GM12891 (cell line): Measurements from ENCODE around the gene SMYD3.

Source experiments
- PAX5 ChIP-seq: IDR thresholded peaks from 2 replicates; pipeline ENCODE4 v1.6.1; 2011; ENCODE audit warnings: low read length, moderate library complexity, mild to moderate bottlenecking; ENCODE audit not compliant: insufficient read depth, severe bottlenecking
- POLR2A ChIP-seq: IDR thresholded peaks from 2 replicates; pipeline ENCODE4 v1.6.1; 2011; ENCODE audit warnings: low read depth, low read length, control low read depth
- POLR2AphosphoS5 ChIP-seq: IDR thresholded peaks from 2 replicates; pipeline ENCODE4 v1.6.1; 2011; ENCODE audit warnings: low read depth, low read length, control low read depth
- POU2F2 ChIP-seq: IDR thresholded peaks from 2 replicates; pipeline ENCODE4 v1.6.1; 2011; ENCODE audit warnings: low read depth, mild to moderate bottlenecking, control low read depth, low read length, moderate library complexity
- SPI1 ChIP-seq: IDR thresholded peaks from 2 replicates; pipeline ENCODE4 v1.6.1; 2011; ENCODE audit warnings: low read depth, low read length, control low read depth
- TAF1 ChIP-seq: IDR thresholded peaks from 2 replicates; pipeline ENCODE4 v1.6.1; 2011; ENCODE audit warnings: low read depth, low read length, control low read depth

DNA sequence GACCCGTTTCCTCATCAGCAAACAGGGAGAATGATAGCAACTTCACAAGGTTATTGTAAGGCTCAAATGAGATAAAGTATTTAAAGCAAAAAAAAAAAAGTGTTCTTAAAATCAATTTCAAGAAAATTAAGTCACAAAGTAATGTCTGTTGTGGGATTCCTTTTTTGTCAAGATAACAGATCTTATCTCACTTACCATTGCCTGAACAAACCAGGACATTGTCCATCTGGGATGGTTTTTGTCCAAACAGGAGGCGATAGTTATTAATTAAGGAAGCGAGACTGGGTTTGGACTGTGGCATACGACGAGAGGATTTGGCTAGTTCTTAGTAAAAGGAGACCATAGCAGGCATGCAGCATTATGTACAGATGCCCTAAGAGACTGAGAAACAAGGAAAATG is 458.4 kb downstream of the SMYD3 start:
- no peak for TF ChIP-seq POLR2A
- TF ChIP-seq POLR2AphosphoS5: no peak
- TF ChIP-seq TAF1: no peak
- TF ChIP-seq POU2F2: no peak
- no peak for TF ChIP-seq PAX5
- no peak for TF ChIP-seq SPI1
